HepG2 (cell line): ENCODE data around the gene ZNF467.

Experiments used
- FOXK1 ChIP-seq: sonication (generic); formaldehyde crosslinking; IDR thresholded peaks from 2 replicates; pipeline ENCODE4 v1.4.0; 2020; ENCODE audit warnings: low read depth, missing genetic modification reagents, borderline replicate concordance
- KDM4B ChIP-seq: sonication (generic); formaldehyde crosslinking; IDR thresholded peaks from 2 replicates; pipeline ENCODE4 v1.4.0; 2020; ENCODE audit warnings: missing genetic modification reagents
- NFATC3 ChIP-seq: sonication (generic); formaldehyde crosslinking; IDR thresholded peaks from 2 replicates; pipeline ENCODE4 v1.5.1; 2020; ENCODE audit warnings: mild to moderate bottlenecking, missing genetic modification reagents
- NR2F6 ChIP-seq, 2 experiments: IDR thresholded peaks; 2 replicates each; pipeline ENCODE4 v1.6.1; 2016; ENCODE audit warnings: antibody characterized with exemption in 1 of 2, mild to moderate bottlenecking in 1 of 2
- RELA ChIP-seq: sonication (generic); formaldehyde crosslinking; IDR thresholded peaks from 2 replicates; pipeline ENCODE4 v1.4.0; 2020; ENCODE audit warnings: missing genetic modification reagents
- SRF ChIP-seq: IDR thresholded peaks from 2 replicates; pipeline ENCODE4 v1.6.1; 2011; ENCODE audit warnings: mild to moderate bottlenecking, low read depth, low read length, moderate library complexity
- TF ChIP-seq, protein P1 (sequence below): sonication (generic); formaldehyde crosslinking; IDR thresholded peaks from 2 replicates; pipeline ENCODE4 v1.5.0; 2020; ENCODE audit warnings: mild to moderate bottlenecking, missing genetic modification reagents, moderate library complexity

DNA sequence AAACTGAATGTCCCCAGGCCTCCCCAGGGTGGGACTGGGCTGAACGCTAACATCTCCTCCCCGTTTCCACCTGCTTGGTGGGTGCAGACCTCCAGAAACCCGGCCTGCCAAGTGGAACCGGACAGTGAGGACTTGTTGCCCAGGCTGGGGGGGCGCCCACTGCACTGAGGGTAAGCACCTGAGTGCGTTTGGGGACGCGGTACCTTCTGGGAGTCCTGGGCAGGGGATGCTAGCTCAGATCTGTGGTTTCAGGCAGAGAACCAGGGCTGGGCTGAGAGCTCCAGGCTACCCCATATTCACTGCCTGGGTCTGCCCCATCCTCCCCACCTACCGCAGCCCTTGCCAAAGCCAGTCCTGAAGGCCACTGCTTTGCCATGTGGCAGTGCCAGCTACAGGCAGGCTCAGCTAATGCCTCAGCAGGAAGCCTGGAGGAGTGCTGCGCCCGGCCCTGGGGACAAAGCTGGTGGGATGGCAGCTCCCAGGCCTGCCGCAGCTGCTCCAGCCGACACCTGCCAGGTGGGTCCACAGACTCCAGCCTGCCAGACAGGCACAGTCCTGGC is 3.5 kb upstream of the ZNF467 start:
- TF ChIP-seq KDM4B (CRISPR knock-in tag) = no peak
- no peak for TF ChIP-seq SRF
- TF ChIP-seq NR2F6 (IDR thresholded peaks at IDR 0.05) = no peak
- TF ChIP-seq NR2F6 (CRISPR knock-in tag; IDR thresholded peaks at IDR 0.05) = no peak
- TF ChIP-seq FOXK1 (CRISPR knock-in tag) = no peak
- no peak for TF ChIP-seq RELA (CRISPR knock-in tag)
- TF ChIP-seq, protein P1, sequence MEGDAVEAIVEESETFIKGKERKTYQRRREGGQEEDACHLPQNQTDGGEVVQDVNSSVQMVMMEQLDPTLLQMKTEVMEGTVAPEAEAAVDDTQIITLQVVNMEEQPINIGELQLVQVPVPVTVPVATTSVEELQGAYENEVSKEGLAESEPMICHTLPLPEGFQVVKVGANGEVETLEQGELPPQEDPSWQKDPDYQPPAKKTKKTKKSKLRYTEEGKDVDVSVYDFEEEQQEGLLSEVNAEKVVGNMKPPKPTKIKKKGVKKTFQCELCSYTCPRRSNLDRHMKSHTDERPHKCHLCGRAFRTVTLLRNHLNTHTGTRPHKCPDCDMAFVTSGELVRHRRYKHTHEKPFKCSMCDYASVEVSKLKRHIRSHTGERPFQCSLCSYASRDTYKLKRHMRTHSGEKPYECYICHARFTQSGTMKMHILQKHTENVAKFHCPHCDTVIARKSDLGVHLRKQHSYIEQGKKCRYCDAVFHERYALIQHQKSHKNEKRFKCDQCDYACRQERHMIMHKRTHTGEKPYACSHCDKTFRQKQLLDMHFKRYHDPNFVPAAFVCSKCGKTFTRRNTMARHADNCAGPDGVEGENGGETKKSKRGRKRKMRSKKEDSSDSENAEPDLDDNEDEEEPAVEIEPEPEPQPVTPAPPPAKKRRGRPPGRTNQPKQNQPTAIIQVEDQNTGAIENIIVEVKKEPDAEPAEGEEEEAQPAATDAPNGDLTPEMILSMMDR = no peak
- TF ChIP-seq NFATC3 = no peak
